ENCODE measurements around the gene PNPLA7.

PNPLA7 gene

GRCh38 chr9:137478613-137478961 lies 71.6 kb downstream of the PNPLA7 start:
- TF ChIP-seq SCRT2 (tag by site-specific recombination; IDR thresholded peaks at IDR 0.05) (no peak), ZNF692 (tag by site-specific recombination; IDR thresholded peaks at IDR 0.05) (no peak), FEZF1 (tag by site-specific recombination; IDR thresholded peaks at IDR 0.05) (no peak), KLF7 (tag by site-specific recombination; IDR thresholded peaks at IDR 0.05; ENCODE audit: borderline replicate concordance) (no peak), ZNF544 (tag by site-specific recombination; IDR thresholded peaks at IDR 0.05) (no peak), ZNF311 (tag by site-specific recombination; IDR thresholded peaks at IDR 0.05; ENCODE audit: borderline replicate concordance) (no peak), YY2 (tag by site-specific recombination; IDR thresholded peaks at IDR 0.05) (no peak), MYNN (tag by site-specific recombination; IDR thresholded peaks at IDR 0.05; ENCODE audit: borderline replicate concordance) (no peak), ZNF16 (tag by site-specific recombination; IDR thresholded peaks at IDR 0.05; ENCODE audit: low read depth) (no peak), CTCF (tag by site-specific recombination; IDR thresholded peaks at IDR 0.05) (no peak), HIC1 (tag by site-specific recombination; IDR thresholded peaks at IDR 0.05) (no peak), ZNF626 (tag by site-specific recombination; IDR thresholded peaks at IDR 0.05) (no peak), GLI4 (tag by site-specific recombination; IDR thresholded peaks at IDR 0.05) (no peak), ZNF791 (tag by site-specific recombination; IDR thresholded peaks at IDR 0.05) (no peak), ZIC2 (tag by site-specific recombination; IDR thresholded peaks at IDR 0.05) (no peak), ZNF707 (tag by site-specific recombination; IDR thresholded peaks at IDR 0.05) (no peak), ZBTB44 (tag by site-specific recombination; IDR thresholded peaks at IDR 0.05) (no peak)
- H3K4me1 ChIP-seq (ENCODE audit: control insufficient read depth, insufficient read depth, low read length) = no peaks in the 10 kb centered on the region
- POLR2A ChIA-PET = no interaction called here
- CTCF ChIA-PET = no interaction called here
- no peaks in the 10 kb centered on the region for H3K9me3 ChIP-seq (ENCODE audit: control insufficient read depth, insufficient read depth, low read depth, low read length)
- H3K36me3 ChIP-seq (ENCODE audit: control insufficient read depth in 2 of 2, insufficient read depth in 1 of 2, low read length in 2 of 2) = no peaks in the 10 kb centered on the region
- no peak overlapping the region for H3K27ac ChIP-seq (ENCODE audit: extremely low read depth, low read depth, low read length)
- H3K4me3 ChIP-seq (ENCODE audit: low read depth, low read length) = no peak overlapping the region

- Histone ChIP-seq H3K36me3 (ENCODE audit: control insufficient read depth in 2 of 2, insufficient read depth in 1 of 2, low read length in 2 of 2) (no peaks in the 10 kb centered on the region), H3K4me3 (ENCODE audit: low read depth, low read length) (no peak overlapping the region), H3K9me3 (ENCODE audit: control insufficient read depth, insufficient read depth, low read depth, low read length) (no peaks in the 10 kb centered on the region), H3K4me1 (ENCODE audit: control insufficient read depth, insufficient read depth, low read length) (no peaks in the 10 kb centered on the region), H3K27ac (ENCODE audit: extremely low read depth, low read depth, low read length) (no peak overlapping the region)
- CTCF ChIA-PET = no interaction called here
- POLR2A ChIA-PET = no interaction called here
- TF ChIP-seq ZNF704 (tag by site-specific recombination; IDR thresholded peaks at IDR 0.05) (no peak), EGR2 (tag by site-specific recombination; IDR thresholded peaks at IDR 0.05; ENCODE audit: low read depth) (no peak), GLIS1 (tag by site-specific recombination; IDR thresholded peaks at IDR 0.05) (no peak), ZNF416 (tag by site-specific recombination; IDR thresholded peaks at IDR 0.05) (no peak), ZNF692 (tag by site-specific recombination; IDR thresholded peaks at IDR 0.05) (no peak), SP3 (tag by site-specific recombination; IDR thresholded peaks at IDR 0.05) (no peak), ZNF707 (tag by site-specific recombination; IDR thresholded peaks at IDR 0.05) (no peak), ZNF76 (tag by site-specific recombination; IDR thresholded peaks at IDR 0.05; ENCODE audit: borderline replicate concordance, low read depth) (no peak)
These were observed 72.2 kb downstream of the PNPLA7 start for GRCh38 chr9:137477778-137478612.

All from HEK293 (cell line).